ENCODE measurements around the gene MOB3A.
"Not testable (repeated sequence)": the region's sequence is repeated elsewhere in the genome, so short reads cannot be mapped to it uniquely, and the experiment has no call there.

MOB3A gene

DNA sequence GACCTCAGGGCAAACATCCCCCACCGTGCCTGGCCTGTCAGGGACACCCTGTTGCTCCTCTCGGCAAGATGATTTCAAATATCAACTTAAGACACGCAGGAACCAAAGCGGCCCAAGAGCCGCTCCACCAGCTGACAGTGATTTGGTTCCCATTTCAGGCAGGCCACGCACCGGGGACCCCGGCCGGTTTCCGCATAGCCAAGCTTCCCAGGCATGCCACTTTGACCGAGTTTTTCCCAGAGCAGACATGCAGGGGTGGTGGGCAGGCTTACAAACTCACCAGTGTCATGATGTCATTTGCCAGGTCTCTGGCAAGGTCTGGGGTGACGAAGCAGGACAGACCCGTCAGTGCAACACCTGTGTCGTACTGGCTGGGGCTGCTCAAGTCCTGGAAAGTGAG is 36.1 kb upstream of the MOB3A start:
- Histone ChIP-seq H3K9ac (ENCODE audit: low read length) (no peak overlapping the region), H3K9me3 (ENCODE audit: low read length) (no peaks in the 10 kb centered on the region), H3K27ac (ENCODE audit: low read depth, low read length) (no peak overlapping the region), H3K4me1 (ENCODE audit: insufficient read depth, low read length) (no peaks in the 10 kb centered on the region), H3K4me3 (ENCODE audit: low read depth in 1 of 2, low read length in 2 of 2) (no peak overlapping the region), H3K36me3 (ENCODE audit: insufficient read depth, low read length) (peaks cover 49% of the 10 kb centered on the region), H3K27me3 (ENCODE audit: control insufficient read depth in 1 of 2, insufficient read depth in 2 of 2, low read length in 2 of 2) (no peaks in the 10 kb centered on the region)

DNA sequence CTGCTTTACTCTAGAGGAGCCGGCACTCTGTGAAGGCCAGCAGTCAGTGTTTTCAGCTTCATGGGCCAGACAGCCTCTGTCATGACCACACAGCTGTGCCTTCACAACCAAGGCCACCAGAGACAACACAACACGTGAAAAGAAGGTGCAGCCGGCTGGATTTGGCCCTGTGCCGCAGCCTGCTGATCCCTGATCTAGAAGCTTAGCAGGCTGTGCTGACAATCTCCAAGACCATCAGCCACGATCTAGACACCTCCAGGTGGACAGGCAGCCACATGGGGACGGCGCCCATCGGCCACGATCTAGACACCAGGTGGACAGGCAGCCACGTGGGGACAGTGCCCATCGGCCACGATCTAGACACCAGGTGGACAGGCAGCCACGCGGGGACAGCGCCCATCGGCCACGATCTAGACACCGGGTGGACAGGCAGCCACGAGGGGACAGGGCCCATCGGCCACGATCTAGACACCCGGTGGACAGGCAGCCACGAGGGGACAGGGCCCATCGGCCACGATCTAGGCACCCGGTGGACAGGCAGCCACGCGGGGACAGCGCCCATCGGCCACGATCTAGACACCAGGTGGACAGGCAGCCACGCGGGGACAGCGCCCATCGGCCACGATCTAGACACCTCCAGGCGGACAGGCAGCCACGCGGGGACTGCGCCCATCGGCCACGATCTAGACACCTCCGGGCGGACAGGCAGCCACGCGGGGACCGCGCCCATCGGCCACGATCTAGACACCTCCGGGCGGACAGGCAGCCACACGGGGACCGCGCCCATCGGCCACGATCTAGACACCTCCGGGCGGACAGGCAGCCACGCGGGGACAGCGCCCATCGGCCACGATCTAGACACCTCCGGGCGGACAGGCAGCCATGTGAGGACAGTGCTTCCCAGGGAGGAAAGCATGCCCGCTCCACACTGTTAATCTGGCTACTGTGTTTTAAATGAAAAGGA is 35.2 kb upstream of the MOB3A start:
- not testable (repeated sequence) for H3K4me3 ChIP-seq (ENCODE audit: low read depth in 1 of 2, low read length in 2 of 2); H3K27me3 ChIP-seq (ENCODE audit: control insufficient read depth in 1 of 2, insufficient read depth in 2 of 2, low read length in 2 of 2); H3K9ac ChIP-seq (ENCODE audit: low read length); H3K9me3 ChIP-seq (ENCODE audit: low read length); H3K4me1 ChIP-seq (ENCODE audit: insufficient read depth, low read length); H3K27ac ChIP-seq (ENCODE audit: low read depth, low read length)
- peaks cover 41% of the 10 kb centered on the region for H3K36me3 ChIP-seq (ENCODE audit: insufficient read depth, low read length)

DNA sequence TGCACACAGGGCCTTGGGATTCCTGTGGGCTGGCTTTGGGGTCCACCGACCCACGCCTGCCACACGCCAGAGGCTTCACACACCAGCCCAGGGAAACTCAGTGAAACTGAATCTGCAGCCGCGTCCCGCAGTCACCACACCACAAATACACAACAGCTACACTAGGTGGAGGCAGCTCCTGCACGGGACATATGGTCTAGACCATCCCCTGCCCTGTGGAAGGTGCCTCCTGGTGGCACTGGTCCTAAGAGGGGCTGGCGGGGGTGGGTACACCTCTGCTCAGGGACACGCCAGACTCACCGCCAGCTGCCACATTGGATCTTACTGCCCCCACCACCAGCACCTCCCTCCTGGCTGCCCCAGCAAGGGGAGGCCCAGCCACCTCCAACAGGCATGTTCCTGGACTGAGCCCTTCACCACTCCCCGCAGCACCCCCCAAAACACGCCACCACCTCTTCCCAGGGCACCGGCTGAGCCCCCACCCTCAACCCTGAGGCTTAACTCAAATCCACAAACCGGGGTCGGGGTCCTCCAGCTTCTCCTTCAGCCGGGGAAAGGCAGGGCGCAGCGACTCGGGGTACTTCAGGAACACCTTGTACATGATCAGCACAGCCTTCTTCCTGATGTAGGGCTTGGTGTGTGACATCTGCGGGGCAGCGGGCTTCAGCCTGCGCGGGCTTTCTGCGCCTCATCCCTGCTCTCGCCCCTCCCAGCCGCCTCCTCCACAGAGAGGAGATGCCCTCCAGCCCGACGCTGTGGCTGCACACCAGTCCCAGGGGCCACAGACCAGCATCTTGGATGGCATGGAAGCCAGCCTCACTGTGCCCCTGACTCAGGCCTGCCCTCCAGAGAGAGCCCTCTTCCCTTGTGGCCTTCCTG is 34.0 kb upstream of the MOB3A start:
- peaks cover 37% of the 10 kb centered on the region for H3K36me3 ChIP-seq (ENCODE audit: insufficient read depth, low read length)

GRCh38 chr19:2129486-2129885 is 33.4 kb upstream of the MOB3A start:
- H3K9ac ChIP-seq (ENCODE audit: low read length), result no peak overlapping the region
- H3K4me3 ChIP-seq (ENCODE audit: low read depth in 1 of 2, low read length in 2 of 2), result no peak overlapping the region
- H3K9me3 ChIP-seq (ENCODE audit: low read length), result no peaks in the 10 kb centered on the region
- peaks cover 37% of the 10 kb centered on the region for H3K36me3 ChIP-seq (ENCODE audit: insufficient read depth, low read length)
- H3K4me1 ChIP-seq (ENCODE audit: insufficient read depth, low read length), result no peaks in the 10 kb centered on the region
- H3K27me3 ChIP-seq (ENCODE audit: control insufficient read depth in 1 of 2, insufficient read depth in 2 of 2, low read length in 2 of 2), result no peaks in the 10 kb centered on the region
- H3K27ac ChIP-seq (ENCODE audit: low read depth, low read length), result no peak overlapping the region

More for the DNA sequence above, 34.0 kb upstream of the MOB3A start:
- H3K9me3 ChIP-seq (ENCODE audit: low read length), result no peaks in the 10 kb centered on the region
- no peaks in the 10 kb centered on the region for H3K27me3 ChIP-seq (ENCODE audit: control insufficient read depth in 1 of 2, insufficient read depth in 2 of 2, low read length in 2 of 2)
- no peaks in the 10 kb centered on the region for H3K4me1 ChIP-seq (ENCODE audit: insufficient read depth, low read length)
- H3K4me3 ChIP-seq (ENCODE audit: low read depth in 1 of 2, low read length in 2 of 2), result no peak overlapping the region
- H3K27ac ChIP-seq (ENCODE audit: low read depth, low read length), result no peak overlapping the region
- H3K9ac ChIP-seq (ENCODE audit: low read length), result no peak overlapping the region

DNA sequence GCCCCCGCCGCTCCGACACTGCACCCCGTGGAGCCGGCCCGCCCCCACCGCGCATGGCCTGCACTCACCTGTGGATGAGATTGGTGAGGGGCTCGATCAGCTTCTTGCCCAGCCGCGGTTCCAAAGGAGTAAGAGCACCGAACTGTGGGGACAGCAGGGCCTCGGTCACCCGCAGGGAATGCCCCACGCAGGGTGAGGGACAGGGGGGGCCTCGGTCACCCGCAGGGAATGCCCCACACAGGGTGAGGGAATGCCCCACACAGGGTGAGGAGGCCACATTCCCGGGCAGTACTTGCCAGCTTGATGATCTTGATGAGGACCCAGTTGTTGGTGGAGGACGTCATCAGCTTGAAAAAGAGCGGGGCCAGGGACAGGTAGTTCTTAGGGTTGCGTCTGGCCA is 32.9 kb upstream of the MOB3A start:
- no peaks in the 10 kb centered on the region for H3K27me3 ChIP-seq (ENCODE audit: control insufficient read depth in 1 of 2, insufficient read depth in 2 of 2, low read length in 2 of 2)
- peaks cover 37% of the 10 kb centered on the region for H3K36me3 ChIP-seq (ENCODE audit: insufficient read depth, low read length)
- H3K4me3 ChIP-seq (ENCODE audit: low read depth in 1 of 2, low read length in 2 of 2), result no peak overlapping the region
- no peaks in the 10 kb centered on the region for H3K4me1 ChIP-seq (ENCODE audit: insufficient read depth, low read length)
- no peak overlapping the region for H3K27ac ChIP-seq (ENCODE audit: low read depth, low read length)
- no peaks in the 10 kb centered on the region for H3K9me3 ChIP-seq (ENCODE audit: low read length)
- H3K9ac ChIP-seq (ENCODE audit: low read length), result no peak overlapping the region

GRCh38 chr19:2128252-2128651 is 32.1 kb upstream of the MOB3A start:
- H3K4me1 ChIP-seq (ENCODE audit: insufficient read depth, low read length); H3K27me3 ChIP-seq (ENCODE audit: control insufficient read depth in 1 of 2, insufficient read depth in 2 of 2, low read length in 2 of 2); H3K4me3 ChIP-seq (ENCODE audit: low read depth in 1 of 2, low read length in 2 of 2); H3K9me3 ChIP-seq (ENCODE audit: low read length); H3K27ac ChIP-seq (ENCODE audit: low read depth, low read length); H3K9ac ChIP-seq (ENCODE audit: low read length): not testable (repeated sequence)
- H3K36me3 ChIP-seq (ENCODE audit: insufficient read depth, low read length), result peaks cover 43% of the 10 kb centered on the region

DNA sequence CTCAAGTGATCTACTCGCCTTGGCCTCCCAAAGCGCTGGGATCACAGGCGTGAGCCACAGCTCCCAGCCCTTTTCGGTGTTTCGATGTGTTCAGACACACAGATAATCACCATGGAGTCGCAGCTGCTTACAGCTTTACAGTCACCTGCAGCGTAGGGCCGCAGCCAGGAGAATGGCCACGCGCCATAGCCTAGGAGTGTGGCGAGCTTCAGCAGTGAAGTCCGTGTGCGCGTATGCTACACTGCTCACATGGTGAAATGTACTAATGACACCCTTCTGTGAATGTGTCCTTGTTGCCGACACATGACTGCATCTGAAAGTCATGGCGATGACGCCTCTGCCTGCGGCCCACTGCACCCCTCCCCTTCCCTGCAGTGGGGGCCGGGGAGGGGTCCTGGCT is 31.6 kb upstream of the MOB3A start:
- H3K27ac ChIP-seq (ENCODE audit: low read depth, low read length), result no peak overlapping the region
- H3K27me3 ChIP-seq (ENCODE audit: control insufficient read depth in 1 of 2, insufficient read depth in 2 of 2, low read length in 2 of 2), result no peaks in the 10 kb centered on the region
- H3K4me3 ChIP-seq (ENCODE audit: low read depth in 1 of 2, low read length in 2 of 2), result no peak overlapping the region
- no peaks in the 10 kb centered on the region for H3K9me3 ChIP-seq (ENCODE audit: low read length)
- no peak overlapping the region for H3K9ac ChIP-seq (ENCODE audit: low read length)
- H3K36me3 ChIP-seq (ENCODE audit: insufficient read depth, low read length), result peaks cover 48% of the 10 kb centered on the region
- no peaks in the 10 kb centered on the region for H3K4me1 ChIP-seq (ENCODE audit: insufficient read depth, low read length)

DNA sequence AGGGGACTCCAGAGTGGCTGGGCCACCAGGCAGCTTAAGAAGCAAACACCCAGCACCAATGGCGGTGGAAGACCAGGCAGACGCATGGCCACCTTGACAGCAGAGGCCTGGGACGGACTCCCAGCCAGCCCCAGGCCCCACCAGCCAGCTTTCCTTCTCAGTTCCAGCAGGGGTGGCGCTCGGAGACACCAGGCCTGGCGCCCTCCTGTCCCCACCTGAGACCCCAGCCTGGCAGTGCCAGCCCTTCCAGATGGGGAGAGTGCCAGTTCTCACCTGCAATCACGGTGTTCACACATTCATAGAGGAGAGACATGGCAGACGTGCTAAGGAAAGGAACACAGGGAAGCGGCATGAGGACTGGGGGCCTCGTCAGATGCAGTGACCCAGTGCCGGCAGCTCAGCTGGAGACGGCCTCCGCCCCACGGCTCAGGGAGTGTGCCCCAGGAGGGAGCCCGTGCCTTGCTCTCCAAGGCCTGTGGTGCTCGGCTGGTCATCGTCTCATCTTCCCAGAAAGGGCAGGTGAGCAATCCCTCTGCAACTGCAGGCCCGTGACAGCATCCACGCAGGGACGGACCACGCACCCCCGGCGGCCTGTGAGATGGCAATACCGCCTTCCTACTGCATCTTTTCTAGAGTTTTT is 30.9 kb upstream of the MOB3A start:
- H3K27me3 ChIP-seq (ENCODE audit: control insufficient read depth in 1 of 2, insufficient read depth in 2 of 2, low read length in 2 of 2), result no peaks in the 10 kb centered on the region
- H3K4me3 ChIP-seq (ENCODE audit: low read depth in 1 of 2, low read length in 2 of 2), result no peak overlapping the region
- H3K4me1 ChIP-seq (ENCODE audit: insufficient read depth, low read length), result no peaks in the 10 kb centered on the region
- no peaks in the 10 kb centered on the region for H3K9me3 ChIP-seq (ENCODE audit: low read length)
- H3K36me3 ChIP-seq (ENCODE audit: insufficient read depth, low read length), result peaks cover 48% of the 10 kb centered on the region
- no peak overlapping the region for H3K27ac ChIP-seq (ENCODE audit: low read depth, low read length)
- no peak overlapping the region for H3K9ac ChIP-seq (ENCODE audit: low read length)

GRCh38 chr19:2123682-2124387 is 27.7 kb upstream of the MOB3A start:
- no peak overlapping the region for H3K9ac ChIP-seq (ENCODE audit: low read length)
- no peaks in the 10 kb centered on the region for H3K9me3 ChIP-seq (ENCODE audit: low read length)
- no peak overlapping the region for H3K27ac ChIP-seq (ENCODE audit: low read depth, low read length)
- H3K36me3 ChIP-seq (ENCODE audit: insufficient read depth, low read length), result peaks cover 46% of the 10 kb centered on the region
- no peak overlapping the region for H3K4me3 ChIP-seq (ENCODE audit: low read depth in 1 of 2, low read length in 2 of 2)
- H3K4me1 ChIP-seq (ENCODE audit: insufficient read depth, low read length), result no peaks in the 10 kb centered on the region
- H3K27me3 ChIP-seq (ENCODE audit: control insufficient read depth in 1 of 2, insufficient read depth in 2 of 2, low read length in 2 of 2), result no peaks in the 10 kb centered on the region

DNA sequence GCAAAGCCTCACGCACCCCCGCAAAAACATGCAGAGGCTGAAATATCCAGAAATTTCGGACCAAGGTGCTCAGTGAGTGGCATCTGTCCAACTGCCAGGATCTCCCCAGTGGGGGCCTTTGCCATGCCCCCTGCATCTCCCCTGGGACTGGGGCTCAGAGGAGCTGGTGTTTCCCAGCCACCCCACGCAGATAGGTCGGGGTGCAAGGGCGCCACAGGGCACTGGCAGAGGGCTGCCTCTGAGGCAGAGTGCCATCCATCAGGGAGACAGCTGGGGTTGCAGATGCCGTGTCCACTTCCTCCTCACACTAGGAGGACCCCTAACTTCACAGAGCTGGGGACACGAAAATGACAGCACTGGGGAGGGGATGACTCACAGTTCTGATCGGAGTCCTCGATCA is 26.9 kb upstream of the MOB3A start:
- Histone ChIP-seq H3K9me3 (ENCODE audit: low read length) (no peaks in the 10 kb centered on the region), H3K4me1 (ENCODE audit: insufficient read depth, low read length) (no peaks in the 10 kb centered on the region), H3K4me3 (ENCODE audit: low read depth in 1 of 2, low read length in 2 of 2) (no peak overlapping the region), H3K9ac (ENCODE audit: low read length) (no peak overlapping the region), H3K36me3 (ENCODE audit: insufficient read depth, low read length) (peaks cover 53% of the 10 kb centered on the region), H3K27ac (ENCODE audit: low read depth, low read length) (no peak overlapping the region), H3K27me3 (ENCODE audit: control insufficient read depth in 1 of 2, insufficient read depth in 2 of 2, low read length in 2 of 2) (no peaks in the 10 kb centered on the region)

GRCh38 chr19:2122251-2122650 is 26.1 kb upstream of the MOB3A start:
- no peaks in the 10 kb centered on the region for H3K27me3 ChIP-seq (ENCODE audit: control insufficient read depth in 1 of 2, insufficient read depth in 2 of 2, low read length in 2 of 2)
- no peak overlapping the region for H3K4me3 ChIP-seq (ENCODE audit: low read depth in 1 of 2, low read length in 2 of 2)
- H3K27ac ChIP-seq (ENCODE audit: low read depth, low read length), result no peak overlapping the region
- H3K4me1 ChIP-seq (ENCODE audit: insufficient read depth, low read length), result no peaks in the 10 kb centered on the region
- H3K9ac ChIP-seq (ENCODE audit: low read length), result no peak overlapping the region
- H3K9me3 ChIP-seq (ENCODE audit: low read length), result no peaks in the 10 kb centered on the region
- H3K36me3 ChIP-seq (ENCODE audit: insufficient read depth, low read length), result peaks cover 55% of the 10 kb centered on the region
